CD4-positive, alpha-beta T cell treated with Interferon gamma for 1 hour (primary cell): ENCODE data around the gene ADAM15.

Experiments
- DNase-seq: peaks from one replicate; pipeline ENCODE4 v3.0.0-alpha.2; 2020

ADAM15 gene

DNA sequence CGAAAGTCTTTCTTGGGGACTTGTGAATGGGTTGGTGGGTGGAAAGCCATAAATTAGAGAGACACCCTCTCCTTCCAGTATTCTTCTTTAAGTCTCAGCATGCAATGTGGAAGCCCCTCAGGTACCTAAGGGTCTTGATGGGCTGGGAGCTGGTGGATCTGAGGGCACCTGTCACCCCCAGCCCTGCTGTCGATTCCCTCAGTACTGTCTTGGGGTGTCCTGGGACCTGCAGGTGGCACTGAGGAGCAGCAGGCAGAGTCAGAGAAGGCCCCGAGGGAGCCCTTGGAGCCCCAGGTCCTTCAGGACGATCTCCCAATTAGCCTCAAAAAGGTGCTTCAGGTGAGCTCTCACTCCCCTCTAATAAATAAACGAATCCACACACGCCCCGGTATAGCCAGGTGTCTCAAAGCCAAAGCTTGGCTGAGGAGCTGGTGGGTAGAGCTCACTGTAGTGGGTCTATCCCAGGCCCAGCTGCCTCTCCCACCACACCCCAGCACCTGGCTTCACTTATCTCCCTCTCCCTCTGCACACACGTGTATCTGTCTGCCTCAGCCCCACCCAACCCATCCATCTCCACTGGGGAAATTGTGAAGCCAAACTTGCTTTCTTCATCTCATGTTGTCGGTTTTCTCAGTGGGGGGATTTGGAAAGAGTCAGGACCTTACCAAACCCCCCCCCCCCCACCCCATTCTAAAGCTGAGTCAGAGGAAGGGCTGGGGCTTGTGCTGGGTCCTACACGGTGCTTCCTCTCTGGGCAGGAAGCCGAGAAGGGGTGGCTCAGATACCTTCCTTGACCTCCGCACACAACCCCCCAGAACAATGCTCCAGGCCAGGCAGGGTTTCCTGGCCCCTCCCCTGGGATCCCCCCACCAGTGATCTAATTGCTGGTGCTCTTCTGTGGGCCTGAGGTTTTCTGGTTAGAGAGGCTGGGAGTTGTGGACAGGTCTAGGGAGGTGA, 1.6 kb downstream of the ADAM15 start:
- DNase-seq: no peak

- DNase-seq: no peak
Observed at GRCh38 chr1:155053531-155054105, 2.5 kb downstream of the ADAM15 start.

GRCh38 chr1:155057104-155057503, 6.0 kb downstream of the ADAM15 start:
- no peak for DNase-seq

- no peak for DNase-seq
Observed at GRCh38 chr1:155057788-155058211, 6.7 kb downstream of the ADAM15 start.

GRCh38 chr1:155060736-155061135, 9.6 kb downstream of the ADAM15 start:
- DNase-seq: no peak

GRCh38 chr1:155061381-155062150, 10.4 kb downstream of the ADAM15 start:
- peak; percentile 93 for DNase-seq

DNA sequence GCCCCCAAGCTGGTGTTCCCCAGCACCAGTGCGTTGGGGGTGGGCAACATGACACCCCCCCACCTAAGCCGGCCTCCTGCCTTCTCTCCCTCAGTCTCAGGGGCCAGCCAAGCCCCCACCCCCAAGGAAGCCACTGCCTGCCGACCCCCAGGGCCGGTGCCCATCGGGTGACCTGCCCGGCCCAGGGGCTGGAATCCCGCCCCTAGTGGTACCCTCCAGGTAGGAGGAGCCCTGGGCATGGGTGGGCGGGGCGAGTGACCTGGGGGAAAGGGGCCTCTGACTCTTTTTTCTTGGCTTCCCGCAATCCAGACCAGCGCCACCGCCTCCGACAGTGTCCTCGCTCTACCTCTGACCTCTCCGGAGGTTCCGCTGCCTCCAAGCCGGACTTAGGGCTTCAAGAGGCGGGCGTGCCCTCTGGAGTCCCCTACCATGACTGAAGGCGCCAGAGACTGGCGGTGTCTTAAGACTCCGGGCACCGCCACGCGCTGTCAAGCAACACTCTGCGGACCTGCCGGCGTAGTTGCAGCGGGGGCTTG, 11.1 kb downstream of the ADAM15 start:
- DNase-seq: no peak

DNA sequence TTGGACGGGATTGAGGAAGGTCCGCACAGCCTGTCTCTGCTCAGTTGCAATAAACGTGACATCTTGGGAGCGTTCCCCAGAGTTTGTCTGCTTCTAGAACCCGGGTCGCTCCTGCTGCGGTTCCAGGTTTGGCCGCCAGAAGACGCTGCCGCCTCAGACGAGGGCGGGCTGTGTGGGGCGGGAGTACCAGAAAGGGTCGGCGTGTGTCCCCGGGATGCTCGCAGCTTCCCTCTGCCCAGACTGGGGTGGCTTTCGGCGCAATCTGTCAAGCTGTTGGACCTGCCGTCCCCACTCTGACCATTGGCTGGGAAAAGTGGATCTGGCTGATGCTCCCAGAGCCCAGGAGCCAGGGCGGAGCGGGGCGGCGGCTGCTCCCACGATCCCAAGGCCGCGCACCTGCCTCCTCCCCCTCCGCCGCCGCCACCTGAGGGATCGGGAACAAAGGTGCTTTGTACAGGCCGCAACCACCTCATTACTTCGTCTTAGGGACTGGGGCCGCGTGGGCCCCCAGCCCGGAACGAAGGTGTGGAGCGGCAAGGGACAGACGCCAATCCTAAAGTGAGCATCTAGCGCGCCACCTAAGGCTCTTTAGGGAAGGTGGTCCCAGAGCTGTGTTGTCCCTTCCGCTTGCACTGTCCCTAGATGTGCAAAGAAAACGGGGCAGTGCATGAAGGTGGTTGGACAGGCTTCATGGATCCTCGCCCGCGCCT, 11.7 kb downstream of the ADAM15 start:
- DNase-seq: peak; percentile 72

GRCh38 chr1:155063550-155064110, 12.5 kb downstream of the ADAM15 start, which contains the start of gene EFNA4:
EFNA4 (plus strand) TSS chr1:155063740; CDS start chr1:155063824, 84 bp downstream.
- peak; percentile 85 for DNase-seq

DNA sequence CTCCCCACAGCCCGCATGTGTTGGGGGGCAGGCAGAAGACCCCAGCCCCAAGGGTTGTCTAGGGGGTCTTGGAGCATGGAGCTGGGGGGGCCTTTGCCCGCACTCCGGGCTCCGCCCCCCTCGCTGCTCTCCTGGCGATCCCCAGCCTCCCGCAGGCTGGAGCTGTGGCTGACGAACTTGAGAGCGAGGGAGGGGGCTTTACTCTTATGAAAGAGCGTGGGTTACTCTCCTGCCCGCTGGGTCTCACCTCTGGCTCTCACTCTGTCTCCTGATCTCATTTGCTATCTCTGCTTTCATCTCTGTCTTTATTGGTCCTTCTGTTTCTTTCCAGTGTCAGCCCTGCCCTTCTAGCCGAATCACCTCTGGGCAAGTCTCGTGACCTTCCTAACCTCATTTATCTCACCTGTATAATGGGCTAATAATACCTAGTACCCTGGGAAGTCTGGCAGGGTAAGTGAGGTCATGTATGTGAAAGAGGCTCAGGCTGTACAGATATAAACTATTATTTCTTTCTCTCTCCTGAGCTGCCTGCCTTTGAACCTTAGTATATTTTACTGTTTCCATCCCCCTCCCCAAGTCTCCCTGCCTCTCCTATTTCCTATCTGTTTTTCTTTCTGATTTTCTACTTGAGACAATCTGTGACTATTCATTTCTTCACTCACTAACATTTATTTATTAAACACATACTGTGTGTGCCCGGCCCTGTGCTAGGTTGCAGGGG, 13.2 kb downstream of the ADAM15 start:
- DNase-seq: no peak

- DNase-seq: no peak
Observed at GRCh38 chr1:155064832-155065429, 13.8 kb downstream of the ADAM15 start.

DNA sequence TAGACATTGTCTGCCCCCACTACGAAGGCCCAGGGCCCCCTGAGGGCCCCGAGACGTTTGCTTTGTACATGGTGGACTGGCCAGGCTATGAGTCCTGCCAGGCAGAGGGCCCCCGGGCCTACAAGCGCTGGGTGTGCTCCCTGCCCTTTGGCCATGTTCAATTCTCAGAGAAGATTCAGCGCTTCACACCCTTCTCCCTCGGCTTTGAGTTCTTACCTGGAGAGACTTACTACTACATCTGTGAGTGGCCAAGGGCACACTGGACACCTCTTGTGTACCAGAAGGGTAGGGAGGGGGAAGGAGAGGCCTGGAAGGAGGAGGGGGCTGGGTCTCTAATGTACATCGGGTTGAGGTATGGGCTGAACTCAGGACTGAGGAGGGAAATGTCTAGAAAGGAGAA, 15.7 kb downstream of the ADAM15 start:
- DNase-seq: no peak

GRCh38 chr1:155068599-155068998, 17.5 kb downstream of the ADAM15 start:
- DNase-seq: no peak

GRCh38 chr1:155069551-155070157, 18.5 kb downstream of the ADAM15 start:
- DNase-seq: no peak

- no peak for DNase-seq
Observed at GRCh38 chr1:155070158-155070621, 19.1 kb downstream of the ADAM15 start.

DNA sequence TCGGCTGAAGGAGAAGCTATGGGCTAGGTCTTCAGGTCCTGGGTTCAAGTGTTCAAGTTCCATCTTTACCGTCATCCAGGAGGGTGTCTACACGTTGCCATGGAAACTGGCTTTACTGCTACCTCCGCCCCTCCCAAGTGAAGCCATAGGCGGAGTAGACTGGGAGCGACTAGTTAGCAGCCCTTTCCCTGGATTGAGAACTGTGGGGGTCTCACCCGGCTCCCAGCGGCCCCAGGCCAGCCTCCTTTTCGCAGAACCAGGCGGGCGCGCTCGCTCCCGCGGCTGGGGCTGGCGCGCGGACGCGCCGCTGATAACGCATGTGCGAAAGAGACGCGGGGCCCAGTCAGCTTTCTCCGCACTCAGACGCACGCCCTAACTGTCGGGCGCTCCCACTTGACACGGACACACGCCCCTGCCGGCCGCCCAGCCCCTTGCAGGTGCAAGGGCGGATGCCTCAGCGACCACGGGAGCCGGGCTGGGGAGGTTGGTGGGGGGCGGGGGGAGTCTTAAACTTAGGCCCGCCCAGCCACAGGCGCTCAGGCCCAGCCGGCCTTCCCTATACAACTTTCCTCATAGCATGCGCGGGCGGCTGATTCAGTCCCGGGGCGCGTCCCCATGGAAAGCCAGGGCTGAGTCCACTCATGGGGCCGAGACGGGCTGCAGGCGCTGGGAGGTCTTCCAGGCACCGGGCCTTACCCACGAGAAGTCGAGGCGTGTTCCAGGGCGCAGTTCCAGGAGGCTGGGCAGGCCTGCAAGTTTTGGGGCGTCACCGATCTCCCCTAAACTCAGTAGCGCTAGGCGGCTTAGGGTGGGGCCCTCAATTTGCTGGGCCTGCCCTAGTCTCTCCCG, 19.8 kb downstream of the ADAM15 start:
- peak; percentile 85 for DNase-seq

- no peak for DNase-seq
Observed at GRCh38 chr1:155071701-155072100, 20.6 kb downstream of the ADAM15 start.

GRCh38 chr1:155072531-155073289, 21.6 kb downstream of the ADAM15 start:
- no peak for DNase-seq
